HL-60/S4 treated with retinoic acid at 250 ng/mL for 4 days and 3 days (cell line): ENCODE data around the gene ARHGAP4.

Experiments used
- in situ Hi-C: fragments of 300-500 bp; cut with MboI; formaldehyde crosslinking; loops from 2 replicates; pipeline ENCODE4 v1.7.0; 2022; ENCODE audit warnings: low sequenced_read_pairs

ARHGAP4 gene

GRCh38 chrX:153964105-153964504 lies 38.0 kb upstream of the ARHGAP4 start:
- in situ Hi-C loops, result no loop called here

- in situ Hi-C loops, result no loop called here
Measured at GRCh38 chrX:153963546-153963945, 37.5 kb upstream of the ARHGAP4 start.

GRCh38 chrX:153961292-153961691 lies 35.2 kb upstream of the ARHGAP4 start:
- in situ Hi-C loops, result no loop called here

- in situ Hi-C loops, result no loop called here
Measured at GRCh38 chrX:153960786-153961185, 34.7 kb upstream of the ARHGAP4 start.

GRCh38 chrX:153960077-153960476 lies 34.0 kb upstream of the ARHGAP4 start:
- in situ Hi-C loops, result no loop called here

- in situ Hi-C loops, result no loop called here
Measured at GRCh38 chrX:153959649-153960048, 33.6 kb upstream of the ARHGAP4 start.

GRCh38 chrX:153958605-153959004 lies 32.5 kb upstream of the ARHGAP4 start:
- in situ Hi-C loops, result no loop called here

- in situ Hi-C loops, result no loop called here
Measured at GRCh38 chrX:153957224-153957623, 31.2 kb upstream of the ARHGAP4 start.

GRCh38 chrX:153956044-153956907 lies 30.2 kb upstream of the ARHGAP4 start:
- in situ Hi-C loops, result no loop called here

GRCh38 chrX:153955228-153955732 lies 29.2 kb upstream of the ARHGAP4 start:
- in situ Hi-C loops, result no loop called here

GRCh38 chrX:153954558-153955227 lies 28.6 kb upstream of the ARHGAP4 start:
- in situ Hi-C loops, result no loop called here

- in situ Hi-C loops, result no loop called here
Measured at GRCh38 chrX:153953892-153954557, 28.0 kb upstream of the ARHGAP4 start.

- in situ Hi-C loops, result no loop called here
Measured at GRCh38 chrX:153953342-153953830, 27.3 kb upstream of the ARHGAP4 start.

GRCh38 chrX:153952373-153953026 lies 26.4 kb upstream of the ARHGAP4 start:
- in situ Hi-C loops, result no loop called here

- in situ Hi-C loops, result no loop called here
Measured at GRCh38 chrX:153951683-153952372, 25.8 kb upstream of the ARHGAP4 start.

- in situ Hi-C loops, result no loop called here
Measured at GRCh38 chrX:153950127-153950526, 24.1 kb upstream of the ARHGAP4 start.

- in situ Hi-C loops, result no loop called here
Measured at GRCh38 chrX:153948847-153949805, 23.1 kb upstream of the ARHGAP4 start.

GRCh38 chrX:153948002-153948466 lies 22.0 kb upstream of the ARHGAP4 start:
- in situ Hi-C loops, result no loop called here
